Central memory CD8-positive, alpha-beta T cell (primary cell): ENCODE results near the gene GPR45.

Experiments
- ATAC-seq: fragments of 150-1000 bp; cut with Tn5 transposase; replicated peaks from 2 replicates; pipeline ENCODE4 v1.10.0; 2022; ENCODE audit warnings: mild to moderate bottlenecking, moderate FRiP score, moderate number of reproducible peaks; ENCODE audit not compliant: poor library complexity, severe bottlenecking; ENCODE audit errors: extremely low read depth
- DNase-seq, 2 donors: peaks; one replicate each; pipeline ENCODE4 v3.0.0; 2021; ENCODE audit warnings: low spot score in 2 of 2
- H3K27ac Mint-ChIP-seq: one replicate; pipeline ENCODE4 v1.8.0; 2022; ENCODE audit warnings: low read depth, mild to moderate bottlenecking, moderate library complexity, mixed read lengths
- H3K27me3 Mint-ChIP-seq: one replicate; pipeline ENCODE4 v1.8.0; 2022; ENCODE audit warnings: mixed read lengths
- H3K36me3 Mint-ChIP-seq: one replicate; pipeline ENCODE4 v1.8.0; 2022; ENCODE audit warnings: mild to moderate bottlenecking, moderate library complexity, mixed read lengths; ENCODE audit not compliant: insufficient read depth
- H3K4me1 Mint-ChIP-seq: one replicate; pipeline ENCODE4 v1.8.0; 2022; ENCODE audit warnings: mixed read lengths
- H3K4me3 Mint-ChIP-seq: one replicate; pipeline ENCODE4 v1.8.0; 2022; ENCODE audit warnings: mild to moderate bottlenecking, moderate library complexity, mixed read lengths
- H3K9me3 Mint-ChIP-seq: one replicate; pipeline ENCODE4 v1.8.0; 2022; ENCODE audit warnings: mixed read lengths

Gene GPR45

GRCh38 chr2:105290981-105291660, 49.6 kb downstream of the GPR45 start:
- Mint-ChIP-seq H3K27me3 (no peaks in the 10 kb centered on the region), H3K4me3 (no peak overlapping the region), H3K4me1 (peaks cover 10% of the 10 kb centered on the region), H3K36me3 (peaks cover 55% of the 10 kb centered on the region), H3K9me3 (no peaks in the 10 kb centered on the region), H3K27ac (no peak overlapping the region)
- DNase-seq = no peak
- ATAC-seq = no peak

- no peak overlapping the region for H3K4me3 Mint-ChIP-seq
- H3K4me1 Mint-ChIP-seq = peaks cover 13% of the 10 kb centered on the region
- peak overlapping the region; percentile 74 for H3K27ac Mint-ChIP-seq
- no peaks in the 10 kb centered on the region for H3K27me3 Mint-ChIP-seq
- DNase-seq (no peak), ATAC-seq (no peak)
- peaks cover 59% of the 10 kb centered on the region for H3K36me3 Mint-ChIP-seq
- no peaks in the 10 kb centered on the region for H3K9me3 Mint-ChIP-seq
These were observed 50.4 kb downstream of the GPR45 start for GRCh38 chr2:105291981-105292380.
